Upper lobe of left lung (tissue), 4 donors: ENCODE results near the gene PCCA.

Experiments
- POLR2A ChIP-seq, 4 donors: fragments of 450-650 bp; IDR thresholded peaks; one replicate each; pipeline ENCODE4 v1.5.1; 2016 to 2017; ENCODE audit warnings: antibody characterized with exemption in 4 of 4, mild to moderate bottlenecking in 2 of 4
- POLR2AphosphoS5 ChIP-seq, 2 donors: sonication (generic); formaldehyde crosslinking; IDR thresholded peaks; one replicate each; pipeline ENCODE4 v1.5.1; 2017; ENCODE audit warnings: antibody characterized with exemption in 2 of 2

DNA sequence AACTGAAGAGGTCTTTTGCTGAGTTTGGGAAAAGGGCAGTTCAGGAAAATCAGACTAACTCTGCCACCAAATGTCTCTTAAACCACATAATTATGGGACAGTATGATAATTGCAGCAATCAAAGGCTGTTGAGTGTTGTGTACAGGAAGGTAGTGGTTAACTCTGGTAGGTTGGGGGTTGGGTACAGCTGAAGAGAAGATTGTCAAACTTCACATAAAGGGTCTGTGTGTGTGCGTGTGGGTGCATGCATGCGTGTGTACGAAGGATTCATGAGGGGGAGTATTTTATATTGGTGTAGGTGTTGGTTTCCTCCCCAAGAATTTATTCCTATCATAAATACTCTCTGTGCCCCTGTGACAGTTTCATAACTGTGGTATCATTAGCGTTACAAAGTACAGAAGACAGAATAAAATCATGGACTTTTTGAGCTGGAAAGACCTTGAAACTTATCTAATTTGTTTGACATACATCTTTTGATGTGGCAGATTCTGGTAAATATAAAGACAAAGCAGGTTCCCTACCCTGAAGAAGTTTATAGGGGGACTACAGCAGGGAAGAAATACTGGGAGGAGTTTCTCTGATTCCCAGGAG lies 94.1 kb downstream of the PCCA start:
- TF ChIP-seq POLR2A (IDR thresholded peaks at IDR 0.05) = no peak
- no peak for TF ChIP-seq POLR2AphosphoS5 (IDR thresholded peaks at IDR 0.05)
